ENCODE measurements around the gene PPIF.
A peak's percentile ranks its signal among the peaks of the same experiment; 100 is the strongest.

Gene PPIF

GRCh38 chr10:79342811-79343561, 4.3 kb upstream of the PPIF start:
- Histone ChIP-seq H3K27ac (ENCODE audit: poor library complexity, severe bottlenecking) (no peak overlapping the region), H3K9me3 (ENCODE audit: severe bottlenecking) (no peaks in the 10 kb centered on the region), H3K4me1 (ENCODE audit: insufficient read depth, poor library complexity, severe bottlenecking) (no peaks in the 10 kb centered on the region), H3K4me3 (ENCODE audit: severe bottlenecking) (no peak overlapping the region), H3K27me3 (ENCODE audit: insufficient read depth, poor library complexity, severe bottlenecking) (no peaks in the 10 kb centered on the region), H3K36me3 (ENCODE audit: low read depth) (no peaks in the 10 kb centered on the region; the same call in 1 of the 2 replicates)
- ATAC-seq (ENCODE audit: low read depth): no peak
- TF ChIP-seq CTCF (IDR thresholded peaks at IDR 0.05; ENCODE audit: poor library complexity, severe bottlenecking): no peak
- DNase-seq (ENCODE audit: low spot score): peak; percentile 47

- peak; percentile 18 for DNase-seq (ENCODE audit: low spot score)
These were observed 2.6 kb upstream of the PPIF start for GRCh38 chr10:79344502-79345195.

GRCh38 chr10:79345241-79346011, 1.8 kb upstream of the PPIF start:
- ATAC-seq (ENCODE audit: low read depth) (no peak), DNase-seq (ENCODE audit: low spot score) (no peak)
- peaks cover 3% of the 10 kb centered on the region for H3K4me1 ChIP-seq (ENCODE audit: insufficient read depth, poor library complexity, severe bottlenecking)
- no peak overlapping the region for H3K4me3 ChIP-seq (ENCODE audit: severe bottlenecking)
- no peaks in the 10 kb centered on the region for H3K9me3 ChIP-seq (ENCODE audit: severe bottlenecking)
- no peak for TF ChIP-seq CTCF (IDR thresholded peaks at IDR 0.05; ENCODE audit: poor library complexity, severe bottlenecking)
- H3K36me3 ChIP-seq (ENCODE audit: low read depth): peaks cover 24% of the 10 kb centered on the region
- H3K27me3 ChIP-seq (ENCODE audit: insufficient read depth, poor library complexity, severe bottlenecking): no peaks in the 10 kb centered on the region
- no peak overlapping the region for H3K27ac ChIP-seq (ENCODE audit: poor library complexity, severe bottlenecking)

More at GRCh38 chr10:79344502-79345195, 2.6 kb upstream of the PPIF start:
- Histone ChIP-seq H3K36me3 (ENCODE audit: low read depth) (peaks cover 16% of the 10 kb centered on the region), H3K9me3 (ENCODE audit: severe bottlenecking) (no peaks in the 10 kb centered on the region), H3K27me3 (ENCODE audit: insufficient read depth, poor library complexity, severe bottlenecking) (no peaks in the 10 kb centered on the region), H3K27ac (ENCODE audit: poor library complexity, severe bottlenecking) (no peak overlapping the region), H3K4me3 (ENCODE audit: severe bottlenecking) (no peak overlapping the region), H3K4me1 (ENCODE audit: insufficient read depth, poor library complexity, severe bottlenecking) (peaks cover 3% of the 10 kb centered on the region)
- ATAC-seq (ENCODE audit: low read depth): no peak
- no peak for TF ChIP-seq CTCF (IDR thresholded peaks at IDR 0.05; ENCODE audit: poor library complexity, severe bottlenecking)

- no peak overlapping the region for H3K4me3 ChIP-seq (ENCODE audit: severe bottlenecking)
- ATAC-seq (ENCODE audit: low read depth) (no peak), DNase-seq (ENCODE audit: low spot score) (no peak)
- TF ChIP-seq CTCF (IDR thresholded peaks at IDR 0.05; ENCODE audit: poor library complexity, severe bottlenecking): no peak
- no peaks in the 10 kb centered on the region for H3K9me3 ChIP-seq (ENCODE audit: severe bottlenecking)
- no peak overlapping the region for H3K27ac ChIP-seq (ENCODE audit: poor library complexity, severe bottlenecking)
- peaks cover 3% of the 10 kb centered on the region for H3K4me1 ChIP-seq (ENCODE audit: insufficient read depth, poor library complexity, severe bottlenecking)
- no peaks in the 10 kb centered on the region for H3K27me3 ChIP-seq (ENCODE audit: insufficient read depth, poor library complexity, severe bottlenecking)
- H3K36me3 ChIP-seq (ENCODE audit: low read depth): peaks cover 29% of the 10 kb centered on the region
These were observed 1.3 kb upstream of the PPIF start for GRCh38 chr10:79346012-79346340.
